Upper lobe of right lung (tissue), 1 donor: ENCODE data around the gene VGLL4. TPM values are rescaled to one million over a fixed set of nuclear protein-coding genes. Genes with fewer than 3 reads are reported as not detected.

Source experiments
- ATAC-seq: fragments of 200-7000 bp; cut with Tn5 transposase; one replicate; pipeline ENCODE4 v1.9.1; 2020; ENCODE audit warnings: mild to moderate bottlenecking, moderate library complexity
- DNase-seq: peaks from one replicate; pipeline ENCODE4 v3.0.0-alpha.2; 2020
- H3K27ac ChIP-seq: fragments of 200-600 bp; one replicate; pipeline ENCODE4 v1.8.0; 2022
- H3K27me3 ChIP-seq: fragments of 200-600 bp; one replicate; pipeline ENCODE4 v1.8.0; 2022; ENCODE audit warnings: mild to moderate bottlenecking
- H3K36me3 ChIP-seq: fragments of 200-600 bp; one replicate; pipeline ENCODE4 v1.8.0; 2022
- H3K4me1 ChIP-seq: fragments of 200-600 bp; one replicate; pipeline ENCODE4 v1.8.0; 2022
- H3K4me3 ChIP-seq: fragments of 200-600 bp; one replicate; pipeline ENCODE4 v1.8.0; 2022; ENCODE audit warnings: mild to moderate bottlenecking
- H3K9me3 ChIP-seq: fragments of 200-600 bp; one replicate; pipeline ENCODE4 v1.8.0; 2022
- CTCF ChIP-seq: fragments of 200-600 bp; IDR thresholded peaks from one replicate; pipeline ENCODE4 v1.8.0; 2022; ENCODE audit warnings: antibody characterized with exemption
- intact Hi-C: fragments of 100-400 bp; cut with DNase I; formaldehyde crosslinking; loops from one replicate; pipeline ENCODE4 v1.11.0; 2022
- total RNA-seq: library from RNA; stranded (reverse); fragmentation: NEBNext Ultra II Directional; extraction: Animal tissue kit (Norgen Biotek cat#: 25700); gene quantifications from one replicate; pipeline ENCODE4 v1.2.1, GENCODE V29; 2021
- donor health status: DM: no; HTN: yes; CAD: no; lungs with severe emphysema.

VGLL4 gene
- total RNA-seq, 1 donor from 2014 or later = 57.5 TPM

- H3K4me3 ChIP-seq = no peak overlapping the region
- H3K27me3 ChIP-seq = no peaks in the 10 kb centered on the region
- intact Hi-C loops = no loop called here
- peak overlapping the region; percentile 55 for H3K27ac ChIP-seq
- no peaks in the 10 kb centered on the region for H3K9me3 ChIP-seq
- DNase-seq = peak; percentile 73
- peaks cover 39% of the 10 kb centered on the region for H3K4me1 ChIP-seq
- H3K36me3 ChIP-seq = no peaks in the 10 kb centered on the region
- peak; percentile 91 for ATAC-seq
- no peak for TF ChIP-seq CTCF
These were observed 134.3 kb downstream of the VGLL4 start for GRCh38 chr3:11509173-11510000.

GRCh38 chr3:11508346-11509172 is 135.2 kb downstream of the VGLL4 start:
- Histone ChIP-seq H3K4me1 (peaks cover 30% of the 10 kb centered on the region), H3K4me3 (no peak overlapping the region), H3K36me3 (no peaks in the 10 kb centered on the region), H3K27me3 (no peaks in the 10 kb centered on the region), H3K27ac (peak overlapping the region; percentile 55), H3K9me3 (no peaks in the 10 kb centered on the region)
- intact Hi-C loops = no loop called here
- no peak for TF ChIP-seq CTCF
- DNase-seq = no peak
- peak; percentile 53 for ATAC-seq

- no peak for ATAC-seq
- intact Hi-C loops = no loop called here
These were observed 136.0 kb downstream of the VGLL4 start for GRCh38 chr3:11507719-11508118.

More at GRCh38 chr3:11507719-11508118, 136.0 kb downstream of the VGLL4 start:
- Histone ChIP-seq H3K4me1 (peaks cover 27% of the 10 kb centered on the region), H3K9me3 (no peaks in the 10 kb centered on the region), H3K27ac (peak overlapping the region; percentile 55), H3K36me3 (no peaks in the 10 kb centered on the region), H3K27me3 (no peaks in the 10 kb centered on the region), H3K4me3 (no peak overlapping the region)
- no peak for DNase-seq
- no peak for TF ChIP-seq CTCF

Other genes starting within 250 kb of the VGLL4 start
- gene TAMM41, start 203.0 kb upstream of the VGLL4 start, total RNA-seq = 13.0 TPM